Mesenchymal stem cell (in vitro differentiated cells and primary cell): ENCODE measurements around the gene TP53BP2.

ENCODE experiments used
- DNase-seq: peaks from one replicate; pipeline ENCODE4 v3.0.0-alpha.2; 2013
- H2AFZ ChIP-seq: one replicate; pipeline ENCODE4 v1.6.1; 2013; ENCODE audit warnings: low read depth, mild to moderate bottlenecking, control low read depth, inconsistent platforms, low read length, moderate library complexity
- H2AK5ac ChIP-seq: 2 replicates; pipeline ENCODE4 v1.6.1; 2013; ENCODE audit warnings: low read length, moderate library complexity, mild to moderate bottlenecking, inconsistent platforms; ENCODE audit not compliant: severe bottlenecking
- H2BK120ac ChIP-seq: one replicate; pipeline ENCODE4 v1.6.1; 2013; ENCODE audit warnings: low read depth, mild to moderate bottlenecking, inconsistent platforms, low read length, moderate library complexity
- H2BK12ac ChIP-seq, 2 experiments: one replicate each; pipeline ENCODE4 v1.6.1; 2013; ENCODE audit warnings: inconsistent platforms in 2 of 2, low read length in 2 of 2, mild to moderate bottlenecking in 2 of 2, moderate library complexity in 2 of 2, control low read depth in 1 of 2
- H2BK15ac ChIP-seq: one replicate; pipeline ENCODE4 v1.6.1; 2013; ENCODE audit warnings: mild to moderate bottlenecking, low read depth, inconsistent platforms; ENCODE audit not compliant: poor library complexity, severe bottlenecking
- H2BK5ac ChIP-seq: 2 replicates; pipeline ENCODE4 v1.6.1; 2013; ENCODE audit warnings: low read depth, mild to moderate bottlenecking, low read length, control low read depth, inconsistent platforms; ENCODE audit not compliant: poor library complexity, severe bottlenecking
- H3K14ac ChIP-seq, 2 experiments: one replicate each; pipeline ENCODE4 v1.6.1; 2013; ENCODE audit warnings: inconsistent platforms in 2 of 2, low read length in 2 of 2, control low read depth in 1 of 2, mild to moderate bottlenecking in 1 of 2, moderate library complexity in 1 of 2
- H3K18ac ChIP-seq, 2 experiments: one replicate each; pipeline ENCODE4 v1.6.1; 2013; ENCODE audit warnings: inconsistent platforms in 2 of 2, low read length in 2 of 2, control low read depth in 1 of 2, low read depth in 1 of 2, mild to moderate bottlenecking in 1 of 2
- H3K23ac ChIP-seq, 2 experiments: one replicate each; pipeline ENCODE4 v1.6.1; 2013; ENCODE audit warnings: inconsistent platforms in 2 of 2, low read length in 2 of 2, mild to moderate bottlenecking in 2 of 2, moderate library complexity in 2 of 2, control low read depth in 1 of 2
- H3K27ac ChIP-seq: 2 replicates; pipeline ENCODE4 v1.5.1; 2013; ENCODE audit warnings: mild to moderate bottlenecking, moderate library complexity, low read length, control low read depth, inconsistent platforms; ENCODE audit not compliant: poor library complexity, severe bottlenecking
- H3K27me3 ChIP-seq, 2 experiments: 2 replicates each; pipeline versions ENCODE4 v1.6.1 to v1.7.0; 2013; ENCODE audit warnings: low read length in 2 of 2, mild to moderate bottlenecking in 2 of 2, moderate library complexity in 2 of 2, control low read depth in 1 of 2, inconsistent platforms in 1 of 2; ENCODE audit not compliant: control insufficient read depth in 1 of 2, insufficient read depth in 1 of 2
- H3K36me3 ChIP-seq, 2 experiments: 2 replicates each; pipeline versions ENCODE4 v1.6.1 to v1.7.0; 2013; ENCODE audit warnings: low read length in 2 of 2, control low read depth in 1 of 2, inconsistent platforms in 1 of 2, low read depth in 1 of 2, mild to moderate bottlenecking in 1 of 2; ENCODE audit not compliant: insufficient read depth in 2 of 2, control insufficient read depth in 1 of 2
- H3K4ac ChIP-seq, 2 experiments: one replicate each; pipeline ENCODE4 v1.6.1; 2013; ENCODE audit warnings: inconsistent platforms in 2 of 2, low read length in 2 of 2, mild to moderate bottlenecking in 2 of 2, moderate library complexity in 2 of 2, control low read depth in 1 of 2, low read depth in 1 of 2
- H3K4me1 ChIP-seq: 2 replicates; pipeline ENCODE4 v1.6.1; 2013; ENCODE audit warnings: low read depth, low read length, control low read depth; ENCODE audit not compliant: control insufficient read depth, insufficient read depth
- H3K4me2 ChIP-seq: 2 replicates; pipeline ENCODE4 v1.6.1; 2013; ENCODE audit warnings: low read length, mild to moderate bottlenecking, inconsistent platforms; ENCODE audit not compliant: poor library complexity, severe bottlenecking
- H3K4me3 ChIP-seq, 2 experiments: 2 replicates each; pipeline versions ENCODE4 v1.5.1 to v1.7.0; 2013; ENCODE audit warnings: low read length in 2 of 2, mild to moderate bottlenecking in 2 of 2, control low read depth in 1 of 2, low read depth in 1 of 2; ENCODE audit not compliant: insufficient read depth in 1 of 2
- H3K79me1 ChIP-seq: replicated peaks from 2 replicates; pipeline ENCODE4 v1.6.1; 2013; ENCODE audit warnings: mild to moderate bottlenecking, control low read depth, low read length, inconsistent platforms; ENCODE audit not compliant: poor library complexity, severe bottlenecking
- H3K9ac ChIP-seq: 2 replicates; pipeline ENCODE4 v1.7.0; 2013; ENCODE audit warnings: mild to moderate bottlenecking, low read length, moderate library complexity
- H3K9me3 ChIP-seq: 2 replicates; pipeline ENCODE4 v1.7.0; 2013; ENCODE audit warnings: mild to moderate bottlenecking, low read length; ENCODE audit not compliant: control insufficient read depth
- H4K8ac ChIP-seq: one replicate; pipeline ENCODE4 v1.6.1; 2013; ENCODE audit warnings: inconsistent platforms, mild to moderate bottlenecking, low read length, moderate library complexity
- H4K91ac ChIP-seq: one replicate; pipeline ENCODE4 v1.6.1; 2013; ENCODE audit warnings: mild to moderate bottlenecking, low read length, inconsistent platforms
- WGBS: methylation state at CpG from one replicate; pipeline ENCODE4 v1.1.7; 2013; ENCODE audit warnings: mixed read lengths; 5-methylcytosine and 5-hydroxymethylcytosine counted together

Gene TP53BP2

GRCh38 chr1:223824287-223824686 lies 21.5 kb downstream of the TP53BP2 start:
- no peak for DNase-seq

GRCh38 chr1:223820971-223821370 lies 24.8 kb downstream of the TP53BP2 start:
- Histone ChIP-seq H3K9me3 (no peaks in the 10 kb centered on the region), H3K4me1 (peaks cover 8% of the 10 kb centered on the region), H4K91ac (no peak overlapping the region), H3K79me1 (peaks cover 2% of the 10 kb centered on the region), H2BK15ac (no peak overlapping the region), H3K14ac (no peak overlapping the region), H3K36me3 (peaks cover 4 to 9% of the 10 kb centered on the region in 2 experiments), H2AK5ac (no peak overlapping the region), H4K8ac (no peak overlapping the region), H3K23ac (no peak overlapping the region), H3K27me3 (no peaks in the 10 kb centered on the region), H3K4ac (no peak overlapping the region), H3K27ac (no peak overlapping the region), H2BK12ac (no peak overlapping the region), H2AFZ (no peak overlapping the region), H2BK5ac (no peak overlapping the region), H3K18ac (no peak overlapping the region), H3K9ac (peak overlapping the region; percentile 81), H3K4me2 (no peak overlapping the region), H2BK120ac (no peak overlapping the region), H3K4me3 (peak overlapping the region in 1 of 2 experiments; percentile 28)
- WGBS, result 94% methylated on average over 10 of the region's 11 CpGs
- no peak for DNase-seq

More at GRCh38 chr1:223824287-223824686, 21.5 kb downstream of the TP53BP2 start:
- no peak overlapping the region for H3K4me3 ChIP-seq
- no peak overlapping the region for H4K8ac ChIP-seq
- no peak overlapping the region for H3K27ac ChIP-seq
- peaks cover 7% of the 10 kb centered on the region for H3K4me1 ChIP-seq
- H3K4me2 ChIP-seq, result no peak overlapping the region
- no peak overlapping the region for H3K18ac ChIP-seq
- no peak overlapping the region for H3K9ac ChIP-seq
- H3K9me3 ChIP-seq, result no peaks in the 10 kb centered on the region
- no peak overlapping the region for H2AK5ac ChIP-seq
- no peak overlapping the region for H3K4ac ChIP-seq
- H3K23ac ChIP-seq, result no peak overlapping the region
- H2BK15ac ChIP-seq, result no peak overlapping the region
- no peak overlapping the region for H4K91ac ChIP-seq
- H3K27me3 ChIP-seq, result no peaks in the 10 kb centered on the region
- no peak overlapping the region for H3K14ac ChIP-seq
- 96% methylated on average over 7 of the region's 9 CpGs for WGBS
- H2BK120ac ChIP-seq, result no peak overlapping the region
- H3K79me1 ChIP-seq, result peaks cover 2% of the 10 kb centered on the region
- no peak overlapping the region for H2AFZ ChIP-seq
- peaks cover 0 to 3% of the 10 kb centered on the region in 2 experiments for H3K36me3 ChIP-seq
- H2BK12ac ChIP-seq, result no peak overlapping the region
- H2BK5ac ChIP-seq, result no peak overlapping the region

DNA sequence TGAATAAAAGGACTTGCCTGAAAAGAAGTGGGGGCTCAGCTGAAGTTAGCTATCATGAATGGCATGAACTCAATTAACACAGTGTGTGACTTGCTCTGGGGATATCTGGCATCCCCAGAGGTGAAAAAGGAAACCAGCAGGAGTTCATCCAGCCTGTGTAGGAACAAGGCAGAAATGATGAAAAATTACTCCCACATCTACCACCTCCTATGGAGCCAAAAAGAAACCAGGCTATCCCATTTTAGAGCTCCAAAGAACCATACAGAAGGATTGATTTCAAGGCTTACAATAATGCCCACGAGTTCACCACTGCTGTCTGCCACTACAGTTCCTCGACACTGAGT lies 25.3 kb downstream of the TP53BP2 start:
- no peak overlapping the region for H3K14ac ChIP-seq
- H3K9me3 ChIP-seq, result no peaks in the 10 kb centered on the region
- H3K79me1 ChIP-seq, result peaks cover 2% of the 10 kb centered on the region
- H3K9ac ChIP-seq, result peak overlapping the region; percentile 81
- WGBS, result 86% methylated on average over 2 of the region's 2 CpGs
- H2AK5ac ChIP-seq, result no peak overlapping the region
- DNase-seq, result no peak
- peak overlapping the region in 1 of 2 experiments; percentile 28 for H3K4me3 ChIP-seq
- no peak overlapping the region for H3K18ac ChIP-seq
- H3K4me2 ChIP-seq, result no peak overlapping the region
- H4K91ac ChIP-seq, result no peak overlapping the region
- H3K4me1 ChIP-seq, result peaks cover 7% of the 10 kb centered on the region
- no peak overlapping the region for H2BK120ac ChIP-seq
- H3K27ac ChIP-seq, result no peak overlapping the region
- H2BK12ac ChIP-seq, result no peak overlapping the region
- no peak overlapping the region for H3K4ac ChIP-seq
- no peak overlapping the region for H4K8ac ChIP-seq
- no peak overlapping the region for H2AFZ ChIP-seq
- H3K27me3 ChIP-seq, result no peaks in the 10 kb centered on the region
- H2BK15ac ChIP-seq, result no peak overlapping the region
- no peak overlapping the region for H3K23ac ChIP-seq
- H3K36me3 ChIP-seq, result peaks cover 4 to 9% of the 10 kb centered on the region in 2 experiments
- H2BK5ac ChIP-seq, result no peak overlapping the region

DNA sequence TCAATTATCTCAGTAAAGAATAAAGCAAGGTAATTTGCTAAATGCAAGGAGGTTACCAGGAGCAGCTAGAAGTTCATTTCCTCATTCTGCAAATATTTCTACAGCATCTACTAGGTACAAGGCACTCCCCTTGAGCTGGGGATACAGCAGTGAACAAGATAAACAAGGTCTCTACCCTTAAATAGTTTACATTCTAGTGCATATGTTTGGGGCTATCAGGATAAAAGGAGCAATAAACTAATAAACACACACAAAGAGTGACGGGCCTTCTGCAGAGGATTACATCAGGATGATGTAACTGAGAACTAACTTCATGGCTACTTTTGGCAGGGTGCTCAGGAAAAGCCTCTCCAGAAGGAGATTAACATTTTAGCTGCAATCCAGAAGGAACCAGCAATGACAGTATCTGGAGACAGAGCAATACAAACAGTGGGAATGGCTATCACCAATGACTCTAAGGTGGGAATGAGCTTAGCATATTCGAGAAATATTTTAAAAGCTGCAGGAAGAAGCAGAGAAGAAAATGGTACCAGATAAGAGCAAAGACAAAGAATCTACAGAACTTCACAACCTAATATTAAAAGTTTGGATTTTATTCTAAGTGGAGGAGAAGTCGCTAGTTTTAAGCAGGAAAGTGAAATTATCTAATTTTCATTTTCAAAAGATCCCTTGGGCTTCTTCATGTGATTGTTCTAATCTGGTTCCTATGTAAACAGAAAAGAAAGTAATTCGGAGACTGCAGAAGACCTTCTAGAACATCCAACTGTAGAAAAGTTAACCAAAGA lies 25.8 kb downstream of the TP53BP2 start:
- DNase-seq, result peak; percentile 63
- H3K23ac ChIP-seq, result no peak overlapping the region
- no peak overlapping the region for H3K27ac ChIP-seq
- no peaks in the 10 kb centered on the region for H3K27me3 ChIP-seq
- 0% methylated on average over 1 of the region's 4 CpGs for WGBS
- peaks cover 2% of the 10 kb centered on the region for H3K79me1 ChIP-seq
- H4K8ac ChIP-seq, result no peak overlapping the region
- no peak overlapping the region for H2BK15ac ChIP-seq
- H2BK12ac ChIP-seq, result no peak overlapping the region
- H3K9ac ChIP-seq, result peak overlapping the region; percentile 81
- no peak overlapping the region for H3K4ac ChIP-seq
- H3K4me3 ChIP-seq, result peak overlapping the region in 1 of 2 experiments; percentile 28
- H3K14ac ChIP-seq, result no peak overlapping the region
- no peak overlapping the region for H3K18ac ChIP-seq
- no peak overlapping the region for H2AK5ac ChIP-seq
- no peak overlapping the region for H3K4me2 ChIP-seq
- no peaks in the 10 kb centered on the region for H3K9me3 ChIP-seq
- H2BK120ac ChIP-seq, result no peak overlapping the region
- H3K36me3 ChIP-seq, result peaks cover 4 to 9% of the 10 kb centered on the region in 2 experiments
- no peak overlapping the region for H2AFZ ChIP-seq
- H2BK5ac ChIP-seq, result no peak overlapping the region
- peaks cover 9% of the 10 kb centered on the region for H3K4me1 ChIP-seq
- no peak overlapping the region for H4K91ac ChIP-seq
